A549 treated with CORT108297 at 1 μM for 4 hours (cell line): ENCODE measurements around the gene TBC1D28. TPM values are rescaled to one million over a fixed set of nuclear protein-coding genes. Genes with fewer than 3 reads are reported as not detected.

ENCODE experiments used
- total RNA-seq: library from RNA; stranded (reverse); fragments of 200-300 nt; extraction: Qiagen RNA extraction; gene quantifications from 5 replicates; pipeline ENCODE4 v1.2.3, GENCODE V29; 2022

TBC1D28 gene
- not detected in 5 replicates for total RNA-seq

DNA sequence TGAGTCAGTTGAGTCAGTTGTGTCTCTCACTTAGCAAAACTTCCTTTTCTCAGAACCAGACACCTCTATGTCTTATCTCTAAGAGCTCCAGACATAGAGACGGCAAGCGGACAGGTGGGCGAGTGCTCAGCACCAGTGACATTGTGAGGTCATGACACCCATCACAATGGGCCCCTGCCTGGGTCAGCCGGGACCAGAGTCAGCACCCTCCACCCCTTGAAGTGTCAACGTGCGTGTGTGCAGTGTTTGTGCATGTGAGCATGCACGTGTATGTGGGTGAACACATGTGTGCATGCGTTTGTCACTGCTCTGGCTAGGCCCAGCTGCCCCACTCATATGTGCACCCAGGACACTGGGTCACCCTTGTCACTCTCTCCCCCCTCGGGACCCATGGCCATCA, at the start of gene TBC1D28:
Gene TBC1D28 (minus strand): TSS at position 101 of the 400 bp plus-strand sequence. CDS start 3,039 bp downstream, outside the sequence.

DNA sequence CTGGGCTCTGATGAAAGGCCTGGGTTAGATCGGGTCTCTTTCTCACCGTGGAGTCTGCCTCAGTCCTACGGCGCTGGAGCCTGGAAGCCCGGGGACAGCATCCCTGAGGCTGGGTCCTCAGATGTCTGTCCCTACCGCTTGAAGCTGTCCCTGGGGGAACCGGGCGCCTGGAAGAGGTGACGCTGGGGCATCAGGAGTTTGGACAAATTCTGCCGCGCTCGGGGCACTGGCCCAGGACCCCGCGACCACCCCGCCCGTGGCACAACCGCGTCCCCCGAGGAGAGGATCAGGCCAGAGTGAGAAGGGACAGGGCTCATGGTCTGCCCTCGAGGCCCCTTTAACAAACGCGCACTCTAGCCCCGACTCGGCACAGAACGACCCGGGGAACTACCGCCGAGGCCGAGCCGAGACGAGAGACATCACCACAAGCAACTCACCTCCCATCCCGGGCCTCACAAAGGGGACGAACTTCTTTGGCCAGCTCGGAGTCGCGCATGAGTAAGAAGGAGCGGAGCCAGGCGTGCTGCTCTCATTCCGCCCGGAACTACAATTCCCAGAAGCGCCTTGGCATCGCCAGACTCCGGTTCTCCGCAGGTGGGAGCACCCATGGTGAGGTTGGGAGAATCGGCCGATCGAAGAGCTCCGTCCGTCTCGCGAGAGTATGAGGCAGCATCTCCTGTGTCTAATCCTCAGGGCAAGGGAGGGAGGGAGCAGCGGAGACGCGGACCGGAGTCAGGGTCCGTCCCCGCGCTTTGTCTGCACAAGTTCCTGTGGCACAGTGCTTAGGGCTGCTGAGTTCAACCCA, 37.8 kb upstream of the TBC1D28 start, which contains the start of gene FOXO3B:
Gene FOXO3B (minus strand): TSS at position 548 of the 805 bp plus-strand sequence. CDS start 663 bp downstream, outside the sequence.

Other genes with a start within 250 kb of the TBC1D28 start
- gene LGALS9C, start 167.6 kb downstream of the TBC1D28 start, total RNA-seq, result 0.03 TPM in 1 of 5 replicates, not detected in the others
- gene FOXO3B, start 37.9 kb upstream of the TBC1D28 start, total RNA-seq, result 3.0 to 4.9 TPM (median 4.4 TPM) in 5 replicates
- 0.92 to 1.7 TPM (median 1.3 TPM) in 5 replicates for gene FBXW10, start 99.7 kb upstream of the TBC1D28 start, total RNA-seq
- gene TVP23B, start 136.8 kb upstream of the TBC1D28 start, total RNA-seq, result 62.8 to 89.7 TPM (median 68.5 TPM) in 5 replicates
- gene PRPSAP2, start 213.7 kb upstream of the TBC1D28 start, total RNA-seq, result 42.4 to 48.3 TPM (median 44.1 TPM) in 5 replicates